CD4-positive, CD25-positive, alpha-beta regulatory T cell (primary cell): ENCODE data around the gene DHRS3. TPM values are rescaled to one million over a fixed set of nuclear protein-coding genes. Genes with fewer than 3 reads are reported as not detected.

Experiments
- ATAC-seq, 2 donors: fragments of 150-1000 bp; cut with Tn5 transposase; one replicate each; pipeline ENCODE4 v1.10.0; 2021; ENCODE audit warnings: low read depth in 2 of 2, moderate number of reproducible peaks in 2 of 2, moderate library complexity in 1 of 2
- DNase-seq, 3 donors: peaks; one replicate each; pipeline versions ENCODE4 v3.0.0 to v3.0.0-alpha.2; 2012 to 2022; ENCODE audit warnings: mixed read lengths in 1 of 3
- H3K27ac ChIP-seq: one replicate; pipeline ENCODE4 v1.7.0; 2013; ENCODE audit warnings: mild to moderate bottlenecking, low read length; ENCODE audit not compliant: insufficient read depth, poor library complexity, severe bottlenecking
- H3K27me3 ChIP-seq: one replicate; pipeline ENCODE4 v1.7.0; 2013; ENCODE audit warnings: low read length; ENCODE audit not compliant: control insufficient read depth, insufficient read depth
- H3K36me3 ChIP-seq: one replicate; pipeline ENCODE4 v1.7.0; 2013; ENCODE audit warnings: mild to moderate bottlenecking, low read length, moderate library complexity; ENCODE audit not compliant: control insufficient read depth, insufficient read depth
- H3K4me1 ChIP-seq: 2 replicates; pipeline ENCODE4 v1.7.0; 2013; ENCODE audit warnings: mild to moderate bottlenecking, low read length; ENCODE audit not compliant: insufficient read depth, control insufficient read depth, poor library complexity, severe bottlenecking
- H3K4me3 ChIP-seq: one replicate; pipeline ENCODE4 v1.7.0; 2013; ENCODE audit warnings: low read depth, mild to moderate bottlenecking, low read length, moderate library complexity
- H3K9me3 ChIP-seq, 2 experiments: 1 replicate in 1 of 2; 2 replicates in 1 of 2; pipeline ENCODE4 v1.7.0; 2013; ENCODE audit warnings: low read length in 2 of 2, mild to moderate bottlenecking in 1 of 2, moderate library complexity in 1 of 2; ENCODE audit not compliant: control insufficient read depth in 2 of 2
- H3K27ac Mint-ChIP-seq, 3 donors: one replicate each; pipeline ENCODE4 v1.8.0; 2020 to 2022; ENCODE audit warnings: mild to moderate bottlenecking in 3 of 3, mixed read lengths in 3 of 3, moderate library complexity in 2 of 3
- H3K27me3 Mint-ChIP-seq: one replicate; pipeline ENCODE4 v1.8.0; 2022; ENCODE audit warnings: mild to moderate bottlenecking, mixed read lengths
- H3K36me3 Mint-ChIP-seq: one replicate; pipeline ENCODE4 v1.8.0; 2020; ENCODE audit warnings: mixed read lengths
- H3K4me1 Mint-ChIP-seq, 4 donors: one replicate each; pipeline ENCODE4 v1.8.0; 2020 to 2022; ENCODE audit warnings: mixed read lengths in 4 of 4, mild to moderate bottlenecking in 1 of 4
- H3K4me3 Mint-ChIP-seq, 4 donors: one replicate each; pipeline ENCODE4 v1.8.0; 2020 to 2022; ENCODE audit warnings: mild to moderate bottlenecking in 4 of 4, mixed read lengths in 4 of 4, moderate library complexity in 3 of 4
- H3K9me3 Mint-ChIP-seq, 7 donors: one replicate each; pipeline ENCODE4 v1.8.0; 2020 to 2022; ENCODE audit warnings: mixed read lengths in 7 of 7, mild to moderate bottlenecking in 3 of 7, moderate library complexity in 2 of 7
- polyA plus RNA-seq, 4 donors: library from polyadenylated mRNA; unstranded; fragments of 300-500 nt; fragmentation: Illumina TruSeq; gene quantifications; one replicate each; pipeline ENCODE4 v1.2.3, GENCODE V29; 2021
- total RNA-seq: library from RNA; stranded (reverse); gene quantifications from one replicate; pipeline ENCODE4 v1.2.3, GENCODE V29; 2022

Gene DHRS3
- total and polyA plus RNA-seq, 5 donors from 2014 or later: 8.8 to 25.6 (median 15.2) TPM

DNA sequence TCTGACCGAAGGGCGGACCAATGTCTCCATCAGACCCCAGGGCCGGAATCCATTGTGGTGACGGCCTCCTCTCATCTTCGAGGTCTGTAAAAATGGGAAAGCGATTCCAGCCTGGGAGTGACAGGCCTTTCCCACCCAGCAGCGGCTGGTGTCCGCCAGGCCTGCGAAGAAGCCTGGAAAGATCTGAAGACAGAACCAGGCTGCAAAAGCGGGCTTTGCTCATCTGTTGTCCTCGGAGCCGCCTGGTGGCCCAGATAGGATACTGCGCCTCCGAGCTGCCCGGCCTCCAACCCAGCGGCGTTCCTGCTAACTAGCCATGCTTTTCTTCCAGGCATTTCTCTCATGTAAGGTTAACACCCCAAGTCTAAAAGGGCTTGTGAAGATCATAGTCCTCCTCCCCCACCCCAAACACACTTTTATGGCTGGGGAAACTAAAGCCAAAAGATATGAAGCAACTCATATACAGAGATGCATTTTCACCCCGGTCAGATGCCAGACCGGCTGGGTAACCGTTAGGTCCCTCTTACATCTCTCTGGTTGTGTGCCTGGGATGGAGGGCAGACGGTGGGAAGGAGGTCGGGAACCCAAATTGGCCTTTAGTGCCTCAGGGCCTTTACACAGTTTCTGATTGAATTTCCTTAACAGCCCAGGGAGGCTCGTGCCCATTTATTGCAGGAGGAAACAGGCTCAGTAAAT, 1.9 kb upstream of the DHRS3 start:
- Mint-ChIP-seq H3K27me3 (peaks cover 55% of the 10 kb centered on the region), H3K9me3 (peaks cover 0 to 2% (median 0%) of the 10 kb centered on the region in 7 donors), H3K36me3 (no peaks in the 10 kb centered on the region), H3K4me1 (peaks cover 7 to 48% (median 17%) of the 10 kb centered on the region in 4 donors), H3K4me3 (peak overlapping the region; percentile 92 to 99 (median 98)), H3K27ac (peak overlapping the region; percentile 22 to 89 (median 62))
- H3K4me1 ChIP-seq: peaks cover 55% of the 10 kb centered on the region
- H3K4me3 ChIP-seq: peak overlapping the region; percentile 80
- ATAC-seq (peak; percentile 50 to 59), DNase-seq (peak; percentile 55 to 81 (median 75))
- H3K27ac ChIP-seq: peak overlapping the region; percentile 75
- H3K9me3 ChIP-seq: no peaks in the 10 kb centered on the region
- no peaks in the 10 kb centered on the region for H3K36me3 ChIP-seq
- peaks cover 5% of the 10 kb centered on the region for H3K27me3 ChIP-seq

DNA sequence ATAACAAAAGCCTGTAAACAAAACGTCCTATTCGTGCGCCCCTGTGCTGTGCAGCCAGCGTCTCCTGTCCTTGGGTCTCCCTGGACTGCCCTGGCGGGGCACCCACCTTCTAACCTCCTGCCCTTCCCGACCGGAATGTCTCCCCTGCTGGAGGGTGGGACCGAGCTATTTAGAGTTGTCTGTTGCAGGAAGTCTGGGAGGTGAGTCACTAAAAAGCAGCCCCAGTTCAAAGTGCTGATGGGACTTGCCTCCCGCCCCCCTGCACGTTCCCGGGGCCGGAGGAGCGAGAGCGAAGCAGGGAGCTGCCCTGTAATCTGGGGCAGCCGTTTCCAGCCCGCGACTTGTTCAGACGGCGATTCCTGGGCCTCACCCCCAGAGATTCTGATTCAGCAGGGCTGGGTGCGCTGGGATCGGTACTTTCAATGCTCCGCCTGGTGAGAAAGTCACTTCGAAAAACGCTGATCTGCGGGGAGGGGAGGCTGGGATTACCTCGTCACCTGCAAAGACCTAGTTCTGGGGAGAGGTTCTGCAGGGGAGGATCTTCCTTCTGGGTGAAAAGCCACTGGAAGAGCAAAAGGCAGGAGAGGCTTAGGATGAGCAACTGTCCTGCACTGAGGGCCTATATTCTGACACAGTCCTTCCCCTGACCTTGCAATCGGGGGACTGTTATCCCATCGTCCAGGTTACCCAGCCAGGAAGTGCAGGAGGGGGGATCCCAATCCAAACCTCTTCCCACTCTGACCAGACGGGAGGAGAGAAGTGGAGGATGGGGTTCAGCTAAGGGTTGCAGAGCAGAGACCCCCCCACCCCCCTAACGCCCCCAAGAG, 1.2 kb upstream of the DHRS3 start:
- Mint-ChIP-seq H3K27me3 (peaks cover 61% of the 10 kb centered on the region), H3K4me1 (peaks cover 7 to 55% (median 18%) of the 10 kb centered on the region in 4 donors), H3K27ac (peak overlapping the region; percentile 65 to 92 (median 89)), H3K9me3 (peaks cover 0 to 2% (median 0%) of the 10 kb centered on the region in 7 donors), H3K36me3 (no peaks in the 10 kb centered on the region), H3K4me3 (peak overlapping the region; percentile 92 to 99 (median 98))
- no peaks in the 10 kb centered on the region for H3K9me3 ChIP-seq
- ATAC-seq (peak; percentile 38 to 41), DNase-seq (peak; percentile 38 to 59 (median 44))
- no peaks in the 10 kb centered on the region for H3K36me3 ChIP-seq
- H3K4me1 ChIP-seq: peaks cover 55% of the 10 kb centered on the region
- H3K27ac ChIP-seq: peak overlapping the region; percentile 75
- H3K27me3 ChIP-seq: peaks cover 5% of the 10 kb centered on the region
- H3K4me3 ChIP-seq: peak overlapping the region; percentile 80

DNA sequence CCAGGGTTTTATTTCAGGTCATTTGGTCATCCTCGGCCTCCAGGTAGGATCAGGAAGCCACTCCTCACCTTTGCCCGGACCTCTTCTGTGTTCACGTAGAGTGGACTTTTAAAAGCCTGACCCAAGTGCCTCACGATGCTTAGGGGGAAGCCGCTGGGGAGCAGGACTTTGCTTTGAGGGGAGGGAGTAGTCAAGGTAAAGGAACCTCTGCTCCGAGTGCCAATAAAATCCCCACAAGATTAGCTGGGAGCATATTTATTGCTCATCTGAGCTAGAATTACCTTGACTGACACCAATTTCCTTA, 603 bp upstream of the DHRS3 start:
- no peaks in the 10 kb centered on the region for H3K36me3 ChIP-seq
- DNase-seq: peak in 1 of 3 donors; percentile 19
- H3K27ac ChIP-seq: peak overlapping the region; percentile 75
- no peaks in the 10 kb centered on the region for H3K9me3 ChIP-seq
- Mint-ChIP-seq H3K4me1 (peaks cover 7 to 61% (median 18%) of the 10 kb centered on the region in 4 donors), H3K27ac (peak overlapping the region in 2 of 3 donors; percentile 89 to 92), H3K4me3 (peak overlapping the region; percentile 92 to 99 (median 98)), H3K27me3 (peaks cover 58% of the 10 kb centered on the region), H3K36me3 (no peaks in the 10 kb centered on the region), H3K9me3 (peaks cover 0 to 2% (median 0%) of the 10 kb centered on the region in 7 donors)
- H3K4me1 ChIP-seq: peaks cover 55% of the 10 kb centered on the region
- peak overlapping the region; percentile 80 for H3K4me3 ChIP-seq
- peaks cover 5% of the 10 kb centered on the region for H3K27me3 ChIP-seq
- ATAC-seq: no peak

DNA sequence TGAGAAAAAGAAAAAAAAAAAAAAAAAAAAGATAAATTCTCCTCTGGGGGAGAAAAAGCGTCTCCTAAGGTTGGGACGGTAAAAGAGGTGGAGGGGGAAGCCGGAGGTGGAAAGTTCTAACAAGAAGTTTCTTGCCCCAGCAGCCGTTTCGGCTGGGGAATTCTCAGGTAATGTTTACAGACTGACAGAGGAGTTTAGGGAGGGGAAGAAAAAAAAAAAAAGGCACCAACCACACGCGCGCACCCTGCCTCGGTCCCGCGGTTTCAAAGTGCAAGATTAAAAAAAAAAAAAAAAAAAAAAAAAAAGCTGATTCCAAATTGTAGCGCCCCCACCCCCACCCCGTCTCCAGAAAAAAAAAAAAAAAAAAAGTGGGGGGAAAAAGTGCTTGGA, 504 bp downstream of the DHRS3 start:
- H3K36me3 Mint-ChIP-seq: peaks cover 5% of the 10 kb centered on the region
- Histone ChIP-seq H3K9me3 (no peaks in the 10 kb centered on the region), H3K36me3 (no peaks in the 10 kb centered on the region), H3K4me3 (peak overlapping the region; percentile 80), H3K4me1 (peaks cover 55% of the 10 kb centered on the region), H3K27ac (peak overlapping the region; percentile 75), H3K27me3 (peaks cover 5% of the 10 kb centered on the region)
- peak overlapping the region; percentile 89 to 98 (median 96) for H3K27ac Mint-ChIP-seq
- ATAC-seq: no peak
- peaks cover 7 to 72% (median 25%) of the 10 kb centered on the region in 4 donors for H3K4me1 Mint-ChIP-seq
- peaks cover 0 to 2% (median 0%) of the 10 kb centered on the region in 7 donors for H3K9me3 Mint-ChIP-seq
- H3K4me3 Mint-ChIP-seq: peak overlapping the region; percentile 92 to 99 (median 98)
- peak; percentile 31 to 50 (median 40) for DNase-seq
- peaks cover 64% of the 10 kb centered on the region for H3K27me3 Mint-ChIP-seq

DNA sequence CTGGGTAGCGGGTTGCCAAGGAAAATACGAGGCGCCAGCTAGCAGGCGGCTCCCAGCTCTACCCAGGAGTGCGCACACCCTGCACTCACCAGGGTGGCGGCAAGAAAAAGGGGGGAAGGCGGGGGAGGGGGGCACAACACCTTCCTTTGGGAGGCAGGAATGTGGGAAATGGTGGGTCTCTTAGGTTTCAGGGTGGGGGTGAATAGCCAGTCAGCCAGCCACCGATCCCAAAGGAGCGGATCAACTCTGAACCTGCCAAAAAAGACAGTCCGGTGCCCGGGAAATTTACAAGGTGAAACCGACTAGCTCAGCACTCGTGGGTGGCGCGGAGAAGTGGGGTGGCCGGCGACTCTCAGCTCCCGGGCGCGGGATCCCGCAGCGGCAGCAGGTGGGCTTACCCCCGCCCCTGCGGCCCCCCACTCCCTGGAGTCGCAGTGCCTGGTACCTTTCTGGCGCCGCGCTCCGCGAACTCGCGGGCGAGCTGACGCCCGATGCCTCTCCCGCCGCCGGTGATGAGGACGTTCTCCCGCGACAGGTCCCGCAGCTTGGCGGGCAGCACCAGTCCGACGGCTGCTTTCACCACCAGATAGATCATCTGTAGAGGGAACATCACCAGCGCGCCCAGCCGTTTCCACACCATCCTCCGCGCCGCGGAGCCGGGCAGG, 1.2 kb downstream of the DHRS3 start:
- peaks cover 5% of the 10 kb centered on the region for H3K36me3 Mint-ChIP-seq
- peak overlapping the region; percentile 89 to 98 (median 96) for H3K27ac Mint-ChIP-seq
- Histone ChIP-seq H3K4me3 (peak overlapping the region; percentile 80), H3K9me3 (no peaks in the 10 kb centered on the region), H3K36me3 (no peaks in the 10 kb centered on the region), H3K4me1 (peaks cover 55% of the 10 kb centered on the region), H3K27me3 (peaks cover 5% of the 10 kb centered on the region), H3K27ac (peak overlapping the region; percentile 75)
- H3K4me3 Mint-ChIP-seq: peak overlapping the region; percentile 92 to 99 (median 98)
- H3K9me3 Mint-ChIP-seq: peaks cover 0 to 2% (median 0%) of the 10 kb centered on the region in 7 donors
- H3K4me1 Mint-ChIP-seq: peaks cover 7 to 77% (median 27%) of the 10 kb centered on the region in 4 donors
- ATAC-seq (no peak), DNase-seq (peak in 2 of 3 donors; percentile 28 to 30)
- H3K27me3 Mint-ChIP-seq: peaks cover 61% of the 10 kb centered on the region

DNA sequence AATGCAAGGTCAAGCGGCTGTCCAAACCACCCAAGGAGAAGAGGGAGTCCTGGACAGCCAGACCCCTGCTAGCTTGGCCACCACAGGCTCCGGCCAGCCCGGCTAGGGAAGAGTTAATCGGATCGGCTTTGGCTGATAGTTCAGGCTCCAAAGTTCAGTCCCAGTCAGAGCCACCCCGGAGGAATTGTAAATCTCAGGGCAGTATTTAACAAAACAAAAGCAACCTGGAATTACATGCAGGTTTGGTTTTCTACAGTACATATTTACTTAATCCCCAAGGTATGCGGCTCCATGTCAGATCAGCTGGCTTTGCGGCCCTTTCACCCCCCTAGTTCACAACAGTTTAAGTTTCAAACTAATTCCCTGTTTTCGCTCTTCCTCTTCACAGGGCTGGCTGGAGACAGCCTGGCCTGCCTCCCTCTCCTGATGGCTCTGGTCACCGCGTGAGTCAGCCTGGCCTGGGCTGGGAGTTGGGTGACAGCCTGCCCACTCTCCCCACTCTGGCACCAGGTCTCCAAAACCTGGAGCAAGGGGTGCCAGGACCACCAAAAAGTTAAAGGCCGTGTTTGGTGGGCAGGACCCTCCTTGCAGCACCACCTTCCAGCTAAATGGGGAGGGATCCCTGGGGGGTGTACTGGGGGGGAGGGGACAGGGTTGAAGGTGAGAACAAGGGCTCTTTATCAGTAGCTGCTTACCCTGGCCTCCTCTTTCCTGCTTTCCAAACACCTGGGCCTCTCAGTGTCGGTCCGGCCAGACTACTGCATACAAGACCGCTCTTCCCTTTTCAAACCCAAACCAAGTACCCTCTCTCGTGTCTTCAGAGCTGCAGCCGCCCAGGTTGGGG, 1.9 kb downstream of the DHRS3 start:
- Mint-ChIP-seq H3K9me3 (peaks cover 0 to 2% (median 0%) of the 10 kb centered on the region in 7 donors), H3K27me3 (peaks cover 60% of the 10 kb centered on the region), H3K27ac (peak overlapping the region; percentile 79 to 96 (median 88)), H3K36me3 (peaks cover 5% of the 10 kb centered on the region), H3K4me1 (peaks cover 7 to 81% (median 29%) of the 10 kb centered on the region in 4 donors), H3K4me3 (peak overlapping the region; percentile 92 to 98 (median 96))
- peaks cover 55% of the 10 kb centered on the region for H3K4me1 ChIP-seq
- H3K27ac ChIP-seq: peak overlapping the region; percentile 75
- no peaks in the 10 kb centered on the region for H3K9me3 ChIP-seq
- no peak for ATAC-seq
- peak overlapping the region; percentile 58 for H3K4me3 ChIP-seq
- peaks cover 5% of the 10 kb centered on the region for H3K27me3 ChIP-seq
- DNase-seq: peak in 1 of 3 donors; percentile 29
- H3K36me3 ChIP-seq: no peaks in the 10 kb centered on the region
